GM18508 (cell line): ENCODE results near the gene RPS14.

Experiments
- ATAC-seq: cut with Tn5 transposase; IDR thresholded peaks from one replicate; pipeline ENCODE4 v1.9.1; 2021; ENCODE audit warnings: moderate number of reproducible peaks; ENCODE audit not compliant: insufficient read depth, unreplicated experiment

RPS14 gene

GRCh38 chr5:150449517-150450339 lies at the start of gene RPS14:
Gene RPS14, minus strand, starts transcription at chr5:150449739. Its CDS starts 2,006 bp downstream, at chr5:150447733.
- ATAC-seq, result peak; percentile 88

- no peak for ATAC-seq
These were observed 49.4 kb upstream of the RPS14 start for GRCh38 chr5:150498971-150499370.

- no peak for ATAC-seq
These were observed 49.0 kb upstream of the RPS14 start for GRCh38 chr5:150498501-150498900.

DNA sequence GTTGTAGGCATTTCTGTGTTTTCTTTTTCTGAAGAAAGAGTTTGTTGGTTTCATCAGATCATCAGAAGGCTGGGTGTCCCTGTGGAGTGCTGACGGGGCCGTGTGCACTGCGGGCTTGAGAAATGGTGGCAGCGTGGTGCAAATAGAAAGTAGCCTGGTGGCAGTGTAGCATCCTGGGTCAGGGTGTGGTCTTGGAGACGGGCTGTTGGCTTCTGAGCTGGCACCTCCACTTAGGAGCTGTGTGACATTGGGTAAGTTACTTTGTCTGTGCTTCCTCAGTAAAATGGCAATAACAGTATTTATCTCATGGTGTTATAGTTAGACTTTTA lies 48.4 kb upstream of the RPS14 start:
- ATAC-seq, result no peak

DNA sequence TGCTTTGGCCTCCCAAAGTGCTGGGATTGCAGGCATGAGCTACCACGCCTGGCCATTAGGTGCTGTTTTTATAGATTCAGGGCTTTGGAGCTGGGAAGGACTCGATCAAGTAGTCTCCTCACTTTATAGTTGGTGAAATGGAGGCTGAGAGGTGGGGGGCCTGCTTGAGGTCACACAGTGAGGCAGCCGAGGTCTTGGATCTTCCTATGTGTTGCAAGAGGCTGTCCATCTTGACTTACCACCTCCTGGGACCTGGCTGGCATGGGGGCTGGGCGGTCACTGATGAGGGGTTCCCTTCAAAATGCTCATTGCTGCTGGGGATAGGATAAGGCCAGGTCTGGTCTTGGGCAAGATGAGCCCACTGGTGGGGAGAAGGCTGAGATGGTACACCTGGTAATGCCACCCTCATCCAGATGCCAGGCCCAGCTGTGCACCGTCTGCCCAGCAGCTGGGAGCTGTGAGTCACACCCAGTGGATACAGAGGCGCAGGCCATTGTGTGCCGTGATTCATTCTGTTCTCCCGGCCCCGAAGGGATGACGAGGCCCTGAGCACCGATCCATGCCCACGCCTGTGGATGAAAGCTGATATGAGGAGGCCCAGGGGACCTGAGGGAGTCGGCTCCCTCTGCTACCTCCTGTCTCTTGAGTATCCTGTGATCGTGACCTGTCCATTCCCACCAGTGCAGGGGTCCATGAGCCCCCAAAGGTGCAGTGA lies 47.9 kb upstream of the RPS14 start:
- no peak for ATAC-seq

- no peak for ATAC-seq
These were observed 47.0 kb upstream of the RPS14 start for GRCh38 chr5:150496534-150496933.

GRCh38 chr5:150496098-150496497 lies 46.6 kb upstream of the RPS14 start:
- no peak for ATAC-seq

GRCh38 chr5:150492621-150493020 lies 43.1 kb upstream of the RPS14 start:
- ATAC-seq, result no peak

DNA sequence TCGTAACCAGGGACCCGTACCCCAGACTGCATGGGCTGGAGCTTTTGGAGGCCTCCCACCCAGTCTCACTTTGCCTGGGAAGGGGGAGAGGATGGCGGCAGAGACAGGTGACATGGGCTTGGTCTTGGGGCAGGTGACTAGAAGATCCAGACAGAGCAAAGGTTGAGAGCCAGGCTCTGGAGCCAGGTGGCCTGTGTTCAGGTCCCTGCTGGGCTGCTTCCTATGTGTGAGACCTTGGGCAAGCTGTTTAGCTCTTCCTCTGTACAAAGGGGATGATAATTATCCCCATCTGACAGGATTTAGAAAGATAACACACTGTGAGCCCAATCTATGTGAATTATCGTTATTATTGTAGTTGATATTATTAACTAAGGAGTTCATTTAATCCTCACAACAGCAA lies 42.3 kb upstream of the RPS14 start:
- no peak for ATAC-seq

DNA sequence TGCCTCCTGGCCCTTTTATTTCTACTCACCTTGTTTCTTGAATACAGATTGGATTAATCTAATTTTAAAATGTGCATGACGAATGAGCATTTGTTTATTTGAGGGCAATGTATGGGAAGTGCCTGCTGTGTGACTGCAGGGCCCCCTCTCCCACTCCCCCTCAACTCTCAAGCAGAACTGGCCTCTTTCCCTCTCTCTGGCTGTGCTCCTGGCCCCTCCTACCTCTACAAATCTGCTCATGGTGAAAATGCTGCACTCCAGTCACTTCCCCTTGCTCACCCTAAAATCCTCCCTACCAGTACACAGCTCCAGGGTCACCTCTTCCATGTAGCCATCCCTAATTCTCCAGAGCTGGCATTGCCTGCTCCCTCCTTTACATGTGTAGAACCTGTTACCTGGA lies 41.2 kb upstream of the RPS14 start:
- ATAC-seq, result no peak

- no peak for ATAC-seq
These were observed 40.7 kb upstream of the RPS14 start for GRCh38 chr5:150490296-150490669.

DNA sequence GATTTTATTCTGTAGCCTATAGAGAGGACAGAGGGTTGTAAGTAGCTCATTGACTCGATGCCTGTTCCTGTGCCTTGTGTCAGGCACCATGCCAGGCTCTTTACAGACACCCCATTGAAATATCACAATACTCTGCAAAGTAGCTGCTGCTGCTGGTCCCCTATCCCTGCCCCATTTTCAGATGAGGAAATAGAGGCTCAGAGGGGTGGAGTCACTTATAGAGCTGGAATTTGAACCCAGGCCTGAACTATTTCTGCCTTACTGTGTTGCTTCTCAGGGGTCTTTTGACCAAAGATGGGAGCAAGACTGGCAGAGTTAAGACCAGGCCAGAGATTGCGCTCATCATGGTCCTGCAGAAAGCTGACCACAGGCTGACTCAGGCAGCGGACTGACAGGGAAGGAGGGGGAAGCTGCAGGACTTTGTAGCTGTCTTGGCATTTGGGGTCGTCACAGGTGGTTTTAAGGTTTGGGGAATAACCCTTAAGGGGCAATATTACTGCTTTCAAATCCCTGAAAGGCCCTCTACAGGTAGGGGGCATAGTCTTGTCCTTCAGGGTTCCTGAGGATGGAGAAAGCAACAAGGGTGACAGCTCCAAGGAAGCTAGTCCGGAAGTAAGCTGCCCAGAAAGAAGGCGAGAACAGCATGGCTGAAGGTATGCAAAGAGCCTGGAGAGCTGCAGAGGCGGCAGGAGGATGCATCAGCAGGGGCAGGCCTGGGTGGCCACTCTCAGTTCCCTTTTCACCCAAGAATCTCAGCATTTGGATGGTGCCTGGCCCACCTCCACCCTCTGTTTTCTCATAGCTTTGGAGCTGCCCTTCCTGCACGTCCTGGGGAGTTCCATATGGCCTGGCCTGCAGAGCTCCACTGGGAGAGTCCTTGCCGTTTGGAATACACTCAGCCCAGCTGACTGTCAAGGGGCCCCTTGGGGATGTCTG lies 40.1 kb upstream of the RPS14 start:
- peak; percentile 67 for ATAC-seq

DNA sequence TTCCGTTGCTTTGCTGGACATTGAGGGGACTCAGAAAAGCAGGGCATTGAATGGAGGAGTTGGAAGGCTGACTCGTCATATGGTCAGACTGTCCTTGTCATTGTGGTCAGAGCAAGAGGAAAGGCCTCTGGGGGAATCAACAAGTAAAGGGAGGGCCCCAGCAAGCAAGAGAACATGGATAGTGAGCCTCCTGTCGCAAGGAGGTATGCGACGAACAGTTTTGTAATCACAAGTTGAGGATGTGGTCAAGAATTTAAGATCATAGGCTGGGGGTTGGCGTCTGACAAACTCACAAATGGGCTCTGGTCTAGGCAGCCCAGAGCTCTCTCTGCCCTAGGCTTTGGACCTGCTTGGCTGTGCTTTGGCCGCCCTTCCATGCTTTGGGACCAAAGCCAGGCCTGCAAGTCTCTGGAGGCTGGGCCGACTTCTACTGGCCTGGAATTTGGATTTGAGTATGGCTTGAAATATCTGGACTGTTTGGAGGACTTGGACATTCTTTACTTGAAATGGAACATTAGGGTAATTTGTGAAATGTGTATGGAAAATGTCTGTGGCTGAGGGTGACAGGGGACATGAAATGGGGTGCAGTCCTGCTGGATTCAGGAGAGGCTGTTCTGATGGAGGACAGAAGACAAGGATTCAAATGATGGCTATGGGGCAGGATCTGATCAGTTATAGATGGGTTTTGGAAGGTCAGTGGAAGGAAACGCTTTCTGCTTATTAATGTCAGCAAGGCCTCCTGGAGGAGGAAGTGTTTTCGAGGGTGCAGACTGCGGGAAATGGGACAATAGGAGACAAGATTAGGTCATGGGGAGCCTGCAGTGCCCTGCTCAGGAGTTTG lies 39.2 kb upstream of the RPS14 start:
- no peak for ATAC-seq

DNA sequence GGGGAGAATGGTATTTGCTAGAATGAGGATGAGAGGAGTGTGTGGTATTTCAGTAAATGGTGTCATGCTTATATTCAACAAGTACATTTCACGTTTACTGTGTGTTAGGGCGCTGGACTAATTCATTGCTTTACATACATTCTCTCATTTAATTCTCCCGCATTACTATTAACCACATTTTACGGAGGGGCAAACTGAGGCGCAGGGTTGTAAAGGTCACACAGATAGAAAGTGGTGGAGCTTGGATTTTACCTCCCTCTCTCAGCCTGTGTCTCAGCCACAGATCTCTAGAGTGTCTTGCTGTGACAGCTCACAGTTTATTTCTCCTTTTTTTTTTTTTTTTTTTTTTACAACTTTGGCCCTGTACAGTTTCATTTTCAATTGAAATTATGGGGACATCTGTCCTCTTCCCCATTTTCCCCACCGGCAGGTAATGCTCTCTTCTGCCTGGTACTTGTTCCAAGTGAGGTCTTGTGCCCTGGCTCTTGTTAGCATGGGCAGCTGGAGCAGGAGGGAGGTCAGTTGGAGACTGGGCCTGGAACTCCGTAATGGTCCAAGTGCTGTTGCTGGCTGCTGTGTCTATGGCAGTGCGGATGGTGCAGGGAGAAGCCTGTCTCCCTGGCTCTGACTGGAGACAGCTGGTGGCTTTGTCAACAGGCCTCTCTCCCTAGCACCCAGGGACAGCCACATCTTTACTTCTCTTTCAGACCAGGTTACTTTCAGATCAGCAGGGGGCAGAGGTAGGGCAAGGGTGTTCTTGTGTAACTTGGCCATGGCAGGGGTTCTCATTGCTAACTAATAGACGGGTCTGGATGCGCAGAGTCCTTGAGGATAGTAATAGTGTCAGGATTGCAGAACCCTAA lies 37.9 kb upstream of the RPS14 start:
- ATAC-seq, result no peak

DNA sequence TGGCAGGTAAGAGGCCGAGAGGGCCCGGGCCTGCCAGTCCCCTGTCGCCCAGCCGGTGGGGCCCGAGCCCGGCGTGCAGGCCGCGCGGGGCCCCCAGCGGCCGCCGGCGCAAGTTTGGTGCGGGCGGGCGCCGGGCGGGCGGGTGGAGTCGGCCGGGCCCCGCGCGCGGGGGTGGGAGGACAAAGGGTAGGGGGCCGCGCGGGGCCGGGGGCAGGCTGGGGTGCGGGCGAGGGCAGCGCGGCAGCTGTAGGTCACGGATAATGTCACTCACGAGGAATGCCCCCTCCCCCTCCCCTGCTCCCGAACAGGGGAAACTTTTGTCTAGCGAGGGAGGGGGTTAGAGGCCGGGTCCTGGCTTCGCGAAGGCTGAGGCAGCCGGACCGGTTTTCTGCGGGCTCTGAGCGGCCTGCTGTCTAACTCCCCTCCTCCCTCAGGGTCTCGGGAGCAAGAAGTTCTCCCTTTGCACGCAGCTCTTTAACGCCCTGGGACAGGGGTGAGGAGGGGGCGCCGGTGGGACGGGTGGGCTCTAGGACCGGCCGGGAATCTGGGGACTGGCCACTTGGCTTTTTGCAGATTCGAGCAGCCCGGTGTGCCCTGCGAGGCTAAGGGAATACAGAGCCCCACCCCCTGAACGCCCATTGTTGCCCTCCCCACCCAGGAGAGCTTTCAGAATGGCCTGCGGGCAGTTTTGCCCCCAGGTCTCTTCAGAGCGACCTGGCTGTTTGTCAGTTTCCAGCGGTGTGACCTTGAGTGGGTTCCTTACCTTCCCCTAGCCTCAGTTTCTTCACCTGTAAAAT lies 37.1 kb upstream of the RPS14 start:
- ATAC-seq, result no peak

DNA sequence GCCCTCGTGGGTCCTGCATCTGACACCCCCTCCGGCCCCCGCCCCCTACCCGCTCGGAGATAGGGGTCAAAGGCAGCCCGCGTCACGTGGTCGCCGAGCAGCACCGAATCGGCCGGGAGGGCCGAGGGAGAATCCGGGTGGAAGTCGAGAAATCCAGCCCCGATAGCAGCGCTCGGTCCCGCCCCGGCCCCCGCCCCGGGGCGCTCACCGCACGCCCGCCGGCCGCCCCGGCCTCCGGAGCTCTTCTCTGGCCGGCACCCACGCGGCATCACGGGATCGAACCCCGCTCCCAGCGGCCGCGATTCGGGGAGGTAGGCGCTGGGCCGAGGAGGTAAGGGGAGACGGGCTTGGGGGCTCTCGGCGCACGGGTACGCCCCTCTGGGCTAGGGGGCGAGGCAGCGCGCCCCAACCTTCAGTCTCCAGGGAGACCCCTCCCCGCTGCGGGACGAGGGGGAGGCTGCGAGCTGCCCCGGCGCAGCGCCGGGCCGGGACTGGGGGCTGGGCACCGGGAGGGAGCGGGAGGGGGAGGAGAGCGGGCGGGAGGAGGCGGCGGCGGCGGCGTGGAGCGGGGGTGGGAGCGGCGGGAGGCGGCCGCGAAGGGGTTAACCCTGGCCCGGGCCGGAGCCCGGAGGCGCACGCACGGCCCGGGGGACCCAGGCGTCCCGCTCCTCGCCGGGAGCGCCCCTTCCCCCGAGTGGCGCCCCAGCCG lies 36.3 kb upstream of the RPS14 start:
- no peak for ATAC-seq

DNA sequence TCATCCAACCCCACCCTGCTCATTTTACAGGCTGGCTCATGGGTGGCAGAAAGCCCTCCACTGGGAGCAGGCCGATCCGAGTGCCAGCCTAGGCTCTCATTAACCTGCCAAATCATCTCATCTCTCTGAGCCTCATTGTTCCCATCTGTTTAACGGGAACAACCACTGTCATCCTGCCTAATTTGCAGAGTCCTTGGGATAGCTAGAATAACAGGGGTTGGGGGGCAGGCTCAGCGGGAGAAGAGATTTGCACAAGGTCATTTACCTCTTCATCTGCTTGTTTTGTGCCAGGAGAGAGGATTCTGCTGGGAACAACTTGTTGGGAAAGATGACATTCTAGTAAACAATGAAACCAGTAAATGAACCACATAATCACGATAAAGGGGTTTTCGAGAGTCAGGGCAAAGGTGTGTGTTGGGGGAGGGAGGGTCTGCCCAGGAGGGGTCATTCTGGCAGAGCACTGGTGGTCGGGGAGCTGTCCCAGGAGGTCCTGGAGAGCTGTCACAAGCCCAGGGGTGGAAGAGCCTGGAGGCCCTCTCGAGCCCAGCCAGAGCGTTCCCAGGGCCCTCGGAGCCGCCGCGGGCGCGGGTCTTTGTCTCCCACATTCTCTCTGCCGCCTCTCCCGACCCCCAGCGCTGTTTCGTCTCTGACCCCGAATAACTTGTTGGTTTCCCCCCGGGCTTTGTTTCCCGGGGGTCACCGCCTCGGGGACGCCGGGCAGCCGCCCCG lies 35.6 kb upstream of the RPS14 start:
- ATAC-seq, result no peak
